Activated naive CD4-positive, alpha-beta T cell (primary cell): ENCODE results near the gene CCS.
"Not testable (repeated sequence)": the region's sequence is repeated elsewhere in the genome, so short reads cannot be mapped to it uniquely, and the experiment has no call there.

Experiments used
- DNase-seq, 4 experiments: peaks; one replicate each; lab custom pipeline; 2025; lab: John Stamatoyannopoulos, UW

Gene CCS, protein sequence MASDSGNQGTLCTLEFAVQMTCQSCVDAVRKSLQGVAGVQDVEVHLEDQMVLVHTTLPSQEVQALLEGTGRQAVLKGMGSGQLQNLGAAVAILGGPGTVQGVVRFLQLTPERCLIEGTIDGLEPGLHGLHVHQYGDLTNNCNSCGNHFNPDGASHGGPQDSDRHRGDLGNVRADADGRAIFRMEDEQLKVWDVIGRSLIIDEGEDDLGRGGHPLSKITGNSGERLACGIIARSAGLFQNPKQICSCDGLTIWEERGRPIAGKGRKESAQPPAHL

DNA sequence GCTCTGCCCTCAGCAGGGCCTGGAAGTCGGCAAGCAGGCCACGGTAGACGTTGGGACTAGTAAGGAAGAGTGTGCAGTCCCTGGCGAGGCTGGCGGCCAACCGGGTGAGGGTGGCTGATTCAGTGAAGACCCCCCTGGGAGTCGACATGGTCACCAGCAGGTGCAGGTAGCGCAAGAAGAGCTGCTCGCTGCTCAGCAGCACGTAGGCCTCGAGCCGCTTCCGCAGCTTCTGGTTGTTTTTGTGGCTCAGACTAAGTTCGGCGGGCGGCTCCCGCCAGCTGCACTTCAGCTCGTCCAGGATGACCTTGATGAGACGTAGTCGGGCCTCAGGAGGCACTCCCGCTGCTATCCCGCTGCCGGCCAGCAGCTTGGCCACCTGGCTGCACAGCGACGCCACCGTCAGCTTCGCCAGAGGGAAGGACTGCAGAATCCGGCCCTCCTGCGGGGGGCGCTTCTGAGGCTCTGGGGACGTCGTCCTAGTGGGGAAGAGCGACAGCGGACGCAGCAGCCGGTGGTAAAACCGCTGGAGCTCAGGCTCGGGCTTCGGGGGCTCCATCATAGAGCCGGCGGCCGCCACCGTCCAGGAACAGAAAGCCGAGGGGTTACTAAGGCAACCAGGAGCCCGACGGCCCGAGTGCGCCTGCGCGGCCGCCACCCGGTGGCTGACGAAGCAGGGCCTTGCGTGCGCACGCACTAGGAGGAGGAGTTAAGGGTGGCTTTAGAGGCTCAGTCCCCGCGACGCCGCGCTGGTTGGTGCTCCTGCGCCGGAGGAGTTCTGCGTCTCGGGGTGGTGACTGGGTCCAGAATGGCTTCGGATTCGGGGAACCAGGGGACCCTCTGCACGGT lies at the start of gene CCS, which contains the start of gene CCDC87:
Gene CCS, plus strand, starts transcription at position 729 of the 846 bp plus-strand sequence. Its CDS starts 77 bp downstream, at position 806.
Gene CCDC87, minus strand, starts transcription at position 607 of the 846 bp plus-strand sequence. Its CDS starts 48 bp downstream, at position 559.
- DNase-seq, result peak; percentile 90 to 98 (median 98)

DNA sequence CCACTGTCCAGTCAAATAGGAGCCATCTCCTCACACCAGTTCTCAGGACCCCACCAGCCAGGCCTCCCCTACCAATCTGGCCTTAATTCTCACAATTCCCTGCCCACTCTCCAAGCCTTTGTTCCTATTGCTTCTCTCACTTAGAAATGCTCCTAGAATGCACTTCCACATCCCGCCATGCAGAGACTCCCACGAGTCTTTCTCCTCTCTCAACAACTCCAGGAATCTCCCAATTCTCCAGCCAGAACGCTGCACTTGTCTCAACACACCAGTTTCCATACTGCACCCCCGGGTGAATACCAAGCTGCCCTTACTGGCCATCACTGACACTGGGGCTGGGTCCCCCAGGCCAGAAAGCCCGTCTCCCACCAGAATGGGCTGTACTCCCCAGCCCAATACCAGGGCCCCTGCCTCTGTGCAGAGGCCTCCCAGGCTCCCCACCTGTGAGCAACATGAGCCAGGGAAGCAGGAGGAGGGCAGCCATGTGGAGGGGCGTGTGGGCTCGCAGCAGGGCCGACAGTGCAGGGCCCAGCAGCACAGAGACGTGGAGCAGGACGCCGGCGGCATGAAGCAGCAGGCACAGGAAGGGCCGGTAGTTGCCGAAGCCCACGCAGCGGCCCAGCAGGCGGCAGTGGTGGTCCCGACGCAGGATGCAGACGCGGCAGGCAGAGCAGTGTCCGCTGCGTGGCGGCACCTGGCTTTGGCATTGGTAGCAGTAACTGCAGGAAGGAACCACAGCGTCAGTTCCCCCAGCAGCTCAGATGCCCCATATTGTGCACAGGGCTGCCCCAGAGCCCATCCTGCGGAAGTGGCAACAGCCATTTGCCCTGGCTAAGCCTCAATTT lies 49.5 kb upstream of the CCS start:
- peak in 2 of 4 experiments; percentile 37 to 54 for DNase-seq

DNA sequence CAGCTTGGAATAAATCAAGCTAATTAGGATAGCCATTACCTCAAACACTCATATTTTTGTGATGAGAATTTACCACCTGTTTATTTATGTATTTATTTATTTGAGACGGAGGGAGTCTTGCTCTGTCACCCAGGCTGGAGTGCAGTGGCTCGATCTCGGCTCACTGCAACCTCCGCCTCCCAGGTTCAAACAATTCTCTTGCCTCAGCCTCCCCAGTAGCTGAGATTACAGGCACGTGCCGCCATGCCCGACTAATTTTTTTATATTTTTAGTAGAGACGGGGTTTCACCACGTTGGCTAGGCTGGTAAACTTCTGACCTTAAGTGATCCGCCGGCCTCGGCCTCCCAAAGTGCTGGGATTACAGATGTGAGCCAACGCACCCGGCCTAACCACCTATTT lies 48.0 kb upstream of the CCS start:
- not testable (repeated sequence) for DNase-seq

DNA sequence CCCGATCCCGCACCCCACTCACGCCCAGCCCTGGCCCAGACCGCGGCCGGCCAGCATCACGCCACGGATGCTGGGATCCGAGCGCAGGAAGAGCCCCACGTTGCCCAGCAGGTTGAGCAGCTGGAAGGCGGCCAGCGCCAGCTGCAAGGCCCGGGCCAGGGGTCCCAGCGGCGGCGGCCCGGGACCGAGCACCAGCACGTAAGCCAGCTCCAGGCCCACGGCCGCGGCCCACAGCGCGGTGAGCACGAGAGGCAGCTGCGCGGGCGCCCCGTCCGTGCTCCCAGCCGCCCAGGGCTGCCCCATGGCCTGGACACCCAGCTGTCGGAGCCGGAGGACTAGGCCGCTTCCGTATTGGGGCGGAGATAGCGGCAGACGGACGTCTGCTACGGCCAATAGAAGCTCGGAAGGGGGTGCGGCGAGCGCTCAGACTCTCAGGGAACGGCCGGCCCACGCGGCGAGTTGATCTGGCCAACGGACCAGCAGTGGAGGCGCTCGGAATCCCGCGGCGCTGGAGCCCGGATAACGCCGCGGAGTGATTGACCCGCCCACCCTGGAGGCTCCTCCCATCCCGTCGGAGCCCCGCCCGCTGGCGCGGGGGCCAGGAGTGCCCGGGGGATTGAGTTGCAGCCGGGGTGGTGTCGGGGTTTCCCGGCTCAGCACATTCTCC lies 47.2 kb upstream of the CCS start, which contains the start of gene ZDHHC24:
Gene ZDHHC24, minus strand, starts transcription at position 348 of the 667 bp plus-strand sequence. Its CDS starts 45 bp downstream, at position 303.
- peak; percentile 38 to 74 (median 59) for DNase-seq

DNA sequence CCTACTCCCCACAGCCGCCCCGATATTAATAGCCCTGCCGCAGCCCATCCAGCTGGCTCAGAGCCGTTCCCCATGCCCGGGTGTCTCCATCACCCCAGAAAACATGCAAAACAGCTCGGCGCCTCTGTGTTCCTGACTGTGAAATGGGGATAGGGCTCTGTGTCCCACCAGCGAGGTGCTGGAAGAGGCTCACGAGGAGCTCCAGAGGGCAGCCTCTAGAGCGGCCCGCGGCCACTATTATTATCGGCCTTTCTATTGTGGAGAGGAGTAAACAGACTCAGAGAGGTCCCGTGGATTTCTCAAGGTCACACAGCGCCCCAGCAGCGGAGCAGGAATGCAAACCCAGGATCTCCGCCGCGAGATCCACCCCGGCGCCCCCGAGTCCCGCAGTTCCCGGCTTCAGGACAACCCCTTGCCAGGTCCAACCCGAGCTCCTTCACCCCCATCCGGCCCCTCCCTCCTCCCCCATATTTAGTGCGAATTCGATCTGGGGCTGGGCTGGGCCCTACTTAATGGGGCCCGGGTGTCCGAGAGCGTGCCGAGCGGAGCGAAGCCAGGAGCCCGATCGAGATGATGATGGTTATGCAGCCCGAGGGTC lies 46.5 kb upstream of the CCS start, which contains the start of gene ACTN3:
Gene ACTN3, plus strand, starts transcription at position 536 of the 598 bp plus-strand sequence. Its CDS starts 35 bp downstream, at position 571.
- no peak for DNase-seq

DNA sequence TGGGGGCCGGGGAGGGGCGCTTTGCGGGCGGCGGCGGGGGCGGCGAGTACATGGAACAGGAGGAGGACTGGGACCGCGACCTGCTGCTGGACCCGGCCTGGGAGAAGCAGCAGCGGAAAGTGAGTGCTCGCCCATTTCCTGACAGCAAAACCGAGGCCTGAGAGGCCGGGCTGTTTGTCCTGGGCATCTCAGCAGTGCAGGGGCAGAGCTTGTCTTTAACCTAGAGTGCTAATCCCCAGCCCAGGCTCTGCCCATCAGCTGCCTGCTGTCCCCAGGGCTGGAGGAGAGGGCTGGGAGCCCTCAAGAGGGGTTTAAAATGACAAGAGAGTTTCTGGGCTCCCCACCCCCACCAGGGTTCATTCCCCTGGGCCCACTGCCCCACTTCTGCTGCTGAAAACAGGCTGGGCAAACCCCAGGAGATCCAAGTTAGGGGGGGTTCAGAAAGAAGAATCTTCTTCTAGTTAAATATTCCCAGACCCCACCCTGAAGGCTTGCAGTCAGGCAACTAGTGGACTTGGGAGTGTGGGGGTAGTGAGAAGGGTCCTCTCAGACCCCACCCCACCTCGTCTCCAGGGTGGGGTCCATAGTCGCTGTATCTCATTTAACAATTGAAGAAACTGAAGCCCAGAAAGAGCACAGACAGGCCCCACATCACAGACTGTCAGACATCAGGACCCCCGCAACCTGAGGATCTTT lies 45.9 kb upstream of the CCS start:
- no peak for DNase-seq

DNA sequence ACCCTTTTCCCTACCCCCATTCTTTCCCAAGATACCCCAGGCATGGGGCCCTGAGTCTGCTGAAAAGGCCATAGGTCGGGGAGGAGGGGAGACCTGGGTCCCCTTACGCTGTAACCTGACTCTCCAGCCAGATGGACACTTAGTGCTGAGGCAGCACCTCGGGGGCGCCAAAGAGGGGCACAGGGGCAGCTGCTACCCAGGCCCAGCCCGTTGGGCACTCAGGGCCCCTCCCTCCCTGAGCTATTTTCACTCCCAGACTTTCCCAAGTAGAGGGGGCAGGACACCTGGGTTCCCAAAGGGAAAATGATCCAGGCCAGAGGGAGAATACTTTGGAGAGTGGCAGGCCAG lies 45.3 kb upstream of the CCS start:
- no peak for DNase-seq

DNA sequence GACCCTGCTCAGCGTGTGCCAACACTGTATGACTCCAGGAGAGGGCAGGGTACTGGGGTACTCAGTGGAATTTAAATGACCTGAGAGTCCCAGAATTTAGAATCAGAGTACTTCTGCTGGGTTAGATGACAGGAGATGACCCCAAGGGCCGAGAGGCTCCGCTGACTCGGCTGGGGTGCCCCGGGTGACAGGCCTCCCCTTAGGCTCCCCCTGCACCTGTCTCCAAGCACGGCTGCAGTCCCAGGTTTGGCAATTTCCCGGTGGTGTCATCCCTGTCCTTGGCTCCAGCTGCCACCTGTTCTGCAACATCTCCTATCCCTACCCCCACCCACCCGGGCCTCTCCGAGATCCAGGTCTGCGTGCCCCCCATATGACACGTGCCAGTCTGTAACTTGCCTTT lies 44.9 kb upstream of the CCS start:
- DNase-seq, result no peak

DNA sequence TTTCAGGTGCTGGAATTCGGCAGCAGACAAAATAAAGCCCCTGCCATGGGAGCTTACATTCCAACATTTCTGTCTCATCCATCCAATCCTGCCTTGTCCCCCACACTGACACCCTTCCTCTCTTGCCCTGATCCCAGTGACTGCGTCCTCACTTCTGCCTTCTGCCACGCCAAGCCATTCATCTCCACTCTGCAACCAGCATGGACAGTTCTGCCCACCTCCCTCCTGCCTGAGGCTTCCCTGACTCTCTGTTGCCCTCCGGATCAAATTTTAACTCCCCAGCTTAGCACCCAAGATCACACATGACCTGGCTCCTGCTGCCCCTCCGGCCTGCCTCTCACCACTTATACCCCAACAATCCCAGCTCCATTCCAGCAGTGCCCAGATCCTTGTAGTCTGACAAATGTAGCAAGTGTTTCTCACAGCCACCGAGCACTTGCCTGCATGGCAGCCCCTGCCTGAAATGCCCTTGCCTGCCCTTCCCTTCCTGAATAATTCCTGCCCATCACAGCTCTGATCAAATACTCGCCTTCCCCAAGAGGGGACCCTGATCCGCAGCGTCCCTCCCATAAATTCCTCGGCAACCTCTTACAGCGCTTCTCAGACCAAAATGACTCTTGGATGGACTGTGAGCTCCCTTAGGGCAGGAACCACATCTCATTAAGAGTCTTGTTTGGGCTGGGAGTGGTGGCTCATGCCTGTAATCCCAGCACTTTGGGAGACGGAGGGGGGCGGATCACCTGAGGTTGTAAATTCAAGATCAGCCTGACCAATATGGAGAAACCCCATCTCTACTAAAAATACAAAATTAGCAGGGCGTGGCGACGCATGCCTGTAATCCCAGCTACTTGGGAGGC lies 44.0 kb upstream of the CCS start:
- no peak for DNase-seq

DNA sequence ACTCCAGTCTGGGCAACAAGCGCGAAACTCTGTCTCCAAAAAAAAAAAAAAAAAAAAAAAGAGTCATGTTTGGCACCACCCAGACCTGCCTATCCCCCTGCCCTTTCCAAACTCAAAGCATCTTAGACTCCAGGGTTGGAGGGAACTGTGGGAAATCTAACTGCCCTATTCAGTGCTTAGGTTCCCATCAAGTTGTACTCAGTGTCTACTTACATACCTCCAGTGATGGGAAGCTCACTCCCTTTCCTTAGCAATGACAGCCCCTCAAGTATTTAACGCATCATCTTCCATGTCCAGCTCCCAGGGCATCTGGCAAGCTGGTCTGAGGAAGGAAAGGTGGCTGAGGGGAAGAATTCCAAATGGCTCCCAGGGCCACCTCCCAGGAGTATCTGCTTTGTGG lies 43.3 kb upstream of the CCS start:
- DNase-seq, result no peak

DNA sequence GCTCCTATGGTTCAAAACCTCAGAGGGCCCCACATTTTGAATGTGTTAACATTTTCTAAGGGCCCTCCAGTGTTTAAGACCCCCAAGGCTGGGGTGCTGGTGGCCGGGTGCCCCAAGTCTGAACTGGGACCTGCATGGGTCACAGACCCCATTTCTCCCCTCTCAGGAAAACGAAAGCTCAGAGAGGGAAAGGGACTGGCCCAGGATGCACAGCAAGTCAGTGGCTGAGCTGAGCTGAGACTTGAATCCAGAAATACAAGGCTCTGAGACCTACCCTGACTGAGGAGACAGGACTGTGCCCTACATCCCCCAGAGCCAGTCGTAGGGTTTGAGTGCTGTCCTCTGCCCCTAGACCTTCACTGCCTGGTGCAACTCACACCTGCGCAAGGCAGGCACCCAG lies 42.1 kb upstream of the CCS start:
- no peak for DNase-seq

DNA sequence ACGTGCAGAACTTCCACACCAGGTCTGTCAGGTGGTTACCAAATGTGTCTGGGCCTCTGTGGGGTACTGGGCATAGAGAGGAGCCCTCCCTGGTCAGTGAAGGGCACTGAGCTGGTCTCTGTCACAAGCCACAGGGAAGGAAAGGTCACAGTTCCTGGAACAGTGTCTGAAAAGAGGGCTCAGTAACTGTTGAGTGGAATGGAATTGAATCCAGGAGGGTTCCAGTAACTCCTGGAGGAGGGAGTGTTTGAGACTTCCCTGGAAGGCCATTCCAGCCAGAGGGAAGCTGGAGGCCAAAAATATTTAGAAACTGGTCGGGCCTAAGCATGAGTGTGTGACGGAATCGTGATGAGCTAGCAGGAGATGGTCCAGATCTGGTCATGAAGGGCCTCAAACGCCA lies 38.4 kb upstream of the CCS start:
- no peak for DNase-seq

DNA sequence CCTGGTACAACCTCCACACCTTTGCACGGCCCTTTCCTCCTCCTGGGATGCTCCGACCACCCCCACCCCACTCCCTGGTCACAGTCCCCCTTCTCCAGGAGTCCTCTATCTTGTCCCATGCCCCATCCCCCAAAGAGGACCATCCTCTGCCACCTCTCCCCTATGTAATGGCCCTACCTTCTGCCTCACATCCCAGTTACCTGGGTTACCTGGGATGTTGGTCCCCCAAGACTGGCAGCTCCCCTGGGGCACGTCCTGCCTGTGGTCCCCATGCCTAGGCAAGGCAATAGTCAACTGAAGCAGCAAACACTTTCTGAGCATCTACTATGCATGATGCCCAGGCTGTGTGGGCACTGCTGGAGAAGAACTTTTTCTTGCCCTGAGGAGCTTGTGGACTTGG lies 37.6 kb upstream of the CCS start:
- DNase-seq, result no peak

DNA sequence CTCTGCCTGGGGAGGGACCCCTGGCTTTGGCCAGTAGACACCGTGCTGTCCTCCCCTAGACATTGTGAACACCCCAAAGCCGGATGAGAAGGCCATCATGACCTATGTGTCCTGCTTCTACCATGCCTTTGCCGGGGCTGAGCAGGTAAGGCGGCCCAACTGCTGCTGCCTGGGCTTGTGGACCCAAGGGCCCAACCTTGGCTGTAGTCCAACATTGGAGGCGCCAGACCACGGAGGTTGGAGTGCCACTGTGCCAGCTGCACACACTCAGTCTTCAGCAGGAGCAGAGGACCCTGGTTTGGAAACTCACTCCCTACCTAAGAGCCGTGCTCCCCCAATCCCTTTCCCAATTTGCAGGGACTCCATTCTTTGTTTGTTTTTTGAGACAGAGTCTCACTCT lies 36.9 kb upstream of the CCS start:
- no peak for DNase-seq

DNA sequence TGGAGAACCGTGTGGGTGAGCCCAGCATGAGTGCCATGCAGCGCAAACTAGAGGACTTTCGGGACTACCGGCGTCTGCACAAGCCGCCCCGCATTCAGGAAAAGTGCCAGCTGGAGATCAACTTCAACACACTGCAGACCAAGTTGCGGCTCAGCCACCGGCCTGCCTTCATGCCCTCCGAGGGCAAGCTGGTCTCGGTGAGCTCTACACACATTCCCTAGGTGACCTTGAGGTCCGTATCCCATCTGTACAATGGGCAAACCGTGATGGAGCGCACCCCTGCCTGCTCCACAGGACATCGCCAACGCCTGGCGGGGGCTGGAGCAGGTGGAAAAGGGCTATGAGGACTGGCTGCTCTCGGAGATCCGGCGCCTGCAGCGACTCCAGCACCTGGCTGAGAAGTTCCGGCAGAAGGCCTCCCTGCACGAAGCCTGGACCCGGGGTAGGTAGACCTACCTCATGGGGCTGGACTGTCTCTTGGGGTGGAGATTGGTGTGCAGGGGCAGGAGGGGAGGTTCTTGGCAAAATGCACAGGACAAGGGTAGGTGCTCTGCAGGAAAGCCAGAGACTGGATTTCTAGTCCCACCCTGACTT lies 35.2 kb upstream of the CCS start:
- no peak for DNase-seq

DNA sequence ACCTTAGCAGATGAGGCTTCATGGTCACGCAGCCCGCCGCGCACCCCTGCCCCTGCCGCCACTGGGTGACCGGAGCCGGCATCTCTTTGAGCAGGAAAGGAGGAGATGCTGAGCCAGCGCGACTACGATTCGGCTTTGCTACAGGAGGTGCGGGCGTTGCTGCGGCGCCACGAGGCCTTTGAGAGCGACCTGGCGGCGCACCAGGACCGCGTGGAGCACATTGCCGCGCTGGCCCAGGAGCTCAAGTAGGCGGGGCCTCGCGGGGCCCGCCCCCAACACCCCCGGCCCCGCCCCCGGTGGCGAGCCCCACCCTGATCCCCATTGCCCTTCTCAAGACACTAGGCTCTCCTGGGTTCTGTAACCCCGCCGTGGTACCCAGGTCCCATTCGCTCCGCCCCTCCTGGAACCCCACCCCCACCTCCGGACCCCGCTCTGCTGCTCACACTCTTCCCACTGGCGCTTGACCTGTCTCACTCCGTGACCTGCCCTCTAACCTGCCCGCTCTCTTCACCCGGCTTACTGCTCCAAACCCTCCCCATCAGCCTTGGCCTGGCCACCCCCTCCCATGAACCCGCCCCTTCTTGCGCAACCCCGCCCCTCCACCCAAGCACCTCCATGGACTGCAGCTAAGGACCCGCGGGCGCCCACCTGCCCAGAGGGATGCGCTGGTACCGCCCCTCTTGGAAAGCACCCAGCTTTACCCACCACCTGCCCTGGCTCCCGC lies 33.7 kb upstream of the CCS start:
- peak in 1 of 4 experiments; percentile 26 for DNase-seq

DNA sequence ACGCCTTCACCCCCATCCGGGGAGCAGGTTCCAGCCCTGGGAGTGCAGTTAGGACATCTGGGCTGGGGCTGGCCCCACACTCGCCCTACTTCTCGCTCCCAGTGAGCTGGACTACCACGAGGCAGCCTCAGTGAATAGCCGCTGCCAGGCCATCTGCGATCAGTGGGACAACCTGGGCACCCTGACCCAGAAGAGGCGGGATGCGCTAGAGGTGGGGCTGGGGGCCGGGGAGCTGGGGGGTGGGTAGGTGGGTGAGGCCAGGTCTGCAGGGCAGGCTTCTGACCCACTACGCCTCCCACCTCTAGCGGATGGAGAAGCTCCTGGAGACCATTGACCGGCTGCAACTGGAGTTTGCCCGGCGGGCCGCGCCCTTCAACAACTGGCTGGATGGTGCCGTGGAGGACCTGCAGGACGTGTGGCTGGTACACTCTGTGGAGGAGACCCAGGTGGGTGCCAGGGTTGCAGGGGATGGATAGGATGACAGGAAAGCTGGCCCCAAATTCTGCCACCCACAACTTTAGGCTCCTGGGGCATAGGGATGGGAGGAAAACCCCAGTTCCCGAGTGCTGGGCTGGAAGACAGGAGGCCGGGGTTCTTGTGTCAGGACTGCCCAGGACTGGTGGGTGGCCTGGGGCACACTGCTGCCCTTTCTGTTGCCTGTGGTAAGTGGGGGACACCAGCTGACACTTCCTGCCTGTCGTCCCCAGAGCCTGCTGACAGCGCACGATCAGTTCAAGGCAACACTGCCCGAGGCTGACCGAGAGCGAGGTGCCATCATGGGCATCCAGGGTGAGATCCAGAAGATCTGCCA lies 32.9 kb upstream of the CCS start:
- no peak for DNase-seq
